ENCODE results near the gene TMEM94. TPM values are rescaled to one million over a fixed set of nuclear protein-coding genes. Genes with fewer than 3 reads are reported as not detected.

Gene TMEM94
- total RNA-seq, 3 donors from 2014 or later = 73.5 to 114 (median 108) TPM

- Histone ChIP-seq H3K4me1 (ENCODE audit: low read depth) (peaks cover 60% of the 10 kb centered on the region), H3K36me3 (ENCODE audit: low read depth) (no peaks in the 10 kb centered on the region), H3K9me3 (no peaks in the 10 kb centered on the region), H3K4me3 (no peak overlapping the region)
- TF ChIP-seq CTCF (IDR thresholded peaks at IDR 0.05) = no peak
- ATAC-seq (no peak), DNase-seq (no peak)
- intact Hi-C loops (cut with DNase I, micrococcal nuclease) = no loop called here
These were observed 79.4 kb downstream of the TMEM94 start for GRCh38 chr17:75535871-75536270.

GRCh38 chr17:75536366-75536765 is 79.9 kb downstream of the TMEM94 start:
- intact Hi-C loops (cut with DNase I, micrococcal nuclease) = no loop called here
- no peak for TF ChIP-seq CTCF (IDR thresholded peaks at IDR 0.05)
- ATAC-seq = no peak

GRCh38 chr17:75539967-75540729 is 83.7 kb downstream of the TMEM94 start:
- DNase-seq (no peak), ATAC-seq (no peak)
- H3K36me3 ChIP-seq (ENCODE audit: low read depth) = no peaks in the 10 kb centered on the region
- H3K4me1 ChIP-seq (ENCODE audit: low read depth) = peaks cover 73% of the 10 kb centered on the region
- TF ChIP-seq CTCF (IDR thresholded peaks at IDR 0.05) = no peak
- intact Hi-C loops (cut with DNase I, micrococcal nuclease) = no loop called here
- H3K4me3 ChIP-seq = no peak overlapping the region
- H3K9me3 ChIP-seq = no peaks in the 10 kb centered on the region

More at GRCh38 chr17:75536366-75536765, 79.9 kb downstream of the TMEM94 start:
- Histone ChIP-seq H3K4me3 (no peak overlapping the region), H3K36me3 (ENCODE audit: low read depth) (no peaks in the 10 kb centered on the region), H3K9me3 (no peaks in the 10 kb centered on the region), H3K4me1 (ENCODE audit: low read depth) (peaks cover 60% of the 10 kb centered on the region)
- DNase-seq = no peak

GRCh38 chr17:75540923-75541503 is 84.6 kb downstream of the TMEM94 start:
- peak in 1 of 3 donors; percentile 52 for DNase-seq
- ATAC-seq = peak; percentile 16
- no peak for TF ChIP-seq CTCF (IDR thresholded peaks at IDR 0.05)
- no peaks in the 10 kb centered on the region for H3K36me3 ChIP-seq (ENCODE audit: low read depth)
- no peaks in the 10 kb centered on the region for H3K9me3 ChIP-seq
- intact Hi-C loops (cut with DNase I, micrococcal nuclease) = no loop called here
- H3K4me3 ChIP-seq = no peak overlapping the region
- H3K4me1 ChIP-seq (ENCODE audit: low read depth) = peaks cover 67% of the 10 kb centered on the region

GRCh38 chr17:75542229-75542628 is 85.8 kb downstream of the TMEM94 start:
- Histone ChIP-seq H3K4me1 (ENCODE audit: low read depth) (peaks cover 68% of the 10 kb centered on the region), H3K9me3 (no peaks in the 10 kb centered on the region), H3K4me3 (no peak overlapping the region), H3K36me3 (ENCODE audit: low read depth) (no peaks in the 10 kb centered on the region)
- DNase-seq (peak; percentile 75 to 81 (median 81)), ATAC-seq (peak; percentile 75)
- no peak for TF ChIP-seq CTCF (IDR thresholded peaks at IDR 0.05)
- intact Hi-C loops (cut with DNase I, micrococcal nuclease) = no loop called here
